GM19397 (cell line): ENCODE data around the gene VPS4A.
A peak's percentile ranks its signal among the peaks of the same experiment; 100 is the strongest.
"Not testable (repeated sequence)": the region's sequence is repeated elsewhere in the genome, so short reads cannot be mapped to it uniquely, and the experiment has no call there.

Experiments used
- ATAC-seq: cut with Tn5 transposase; IDR thresholded peaks from one replicate; pipeline ENCODE4 v1.9.1; 2021; ENCODE audit warnings: mild to moderate bottlenecking, moderate library complexity; ENCODE audit not compliant: unreplicated experiment

Gene VPS4A

DNA sequence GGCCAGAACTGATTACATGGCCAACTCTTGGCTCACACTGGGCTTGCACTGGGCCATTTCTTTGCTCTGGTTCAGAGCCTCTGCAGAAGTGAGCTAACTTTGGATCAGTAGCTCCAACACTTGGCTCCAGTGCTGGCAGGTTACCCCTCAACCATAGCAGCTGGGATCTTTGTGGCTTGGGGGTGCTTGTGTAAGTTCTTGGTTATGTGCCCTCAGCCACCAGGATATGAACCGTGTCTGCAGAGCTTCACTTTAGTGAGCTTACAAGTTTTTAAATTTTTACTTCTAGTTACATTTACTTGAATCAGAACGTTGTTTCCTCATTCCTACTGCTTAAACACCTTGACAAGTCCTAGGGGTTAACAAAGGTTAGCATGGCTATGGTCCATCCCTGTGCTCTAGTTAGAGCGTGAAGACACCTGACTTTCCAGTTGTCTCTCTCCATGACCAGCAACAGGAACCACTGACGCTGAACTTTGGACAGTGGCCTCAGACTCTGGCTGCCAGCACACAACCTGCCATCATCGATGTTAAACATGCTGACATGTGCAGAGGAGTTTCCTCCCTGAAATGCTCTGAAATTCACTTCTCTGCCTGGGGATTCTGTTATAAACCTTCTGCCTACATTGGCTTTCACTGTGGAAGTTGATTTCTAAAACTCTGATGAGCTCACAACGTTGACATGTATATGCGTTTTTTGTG is 15.2 kb downstream of the VPS4A start:
- no peak for ATAC-seq

DNA sequence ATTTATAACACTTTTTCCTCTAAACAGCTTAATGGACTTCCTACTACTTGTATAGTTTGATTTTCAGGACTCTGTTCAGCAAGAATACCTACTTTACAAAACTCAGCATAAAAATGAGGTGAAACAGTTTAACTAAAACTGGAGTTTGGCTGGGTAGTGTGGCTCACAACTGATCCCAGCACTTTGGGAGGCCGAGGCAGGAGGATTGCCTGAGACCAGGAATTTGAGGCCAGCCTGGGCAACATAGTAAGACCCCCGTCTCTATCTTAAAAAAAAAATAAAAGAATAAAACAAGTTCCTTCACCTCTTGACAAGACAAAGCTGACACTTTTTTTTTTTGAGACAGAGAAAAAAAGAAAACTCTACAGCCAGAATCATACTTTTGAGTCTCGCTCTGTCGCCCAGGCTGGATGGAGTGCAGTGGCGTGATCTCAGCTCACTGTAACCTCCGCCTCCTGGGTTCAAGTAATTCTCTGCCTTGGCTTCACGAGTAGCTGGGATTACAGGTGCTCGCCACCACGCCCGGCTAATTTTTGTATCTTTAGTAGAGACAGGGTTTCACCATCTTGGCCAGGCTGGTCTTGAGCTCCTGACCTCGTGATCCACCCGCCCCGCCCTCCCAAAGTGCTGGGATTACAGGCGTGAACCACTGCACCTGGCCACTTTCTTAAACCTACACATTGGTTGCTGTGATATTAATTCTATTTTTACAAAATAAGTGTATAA is 16.6 kb downstream of the VPS4A start:
- no peak for ATAC-seq

DNA sequence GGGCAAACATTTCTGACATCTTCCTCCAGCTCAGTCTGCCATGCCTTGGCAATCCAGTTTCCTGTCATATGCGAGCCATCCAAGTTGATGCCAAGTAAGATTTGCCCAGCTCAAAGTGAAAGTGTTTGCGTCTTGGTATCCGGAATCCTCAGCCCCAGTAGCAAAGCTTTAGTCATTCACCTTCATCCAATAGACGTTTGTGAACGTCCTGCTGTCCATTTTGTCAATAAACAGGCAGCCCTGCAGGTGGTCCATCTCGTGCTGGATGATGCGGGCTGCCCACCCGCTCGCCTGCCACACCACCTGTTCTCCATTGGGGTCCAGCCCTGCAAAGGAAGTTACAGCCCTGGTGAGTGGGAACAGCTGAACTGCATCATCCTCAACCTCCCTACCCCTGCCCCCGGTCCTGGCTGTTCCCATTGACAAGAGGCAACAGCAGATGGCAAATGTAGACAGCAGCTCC is 17.7 kb downstream of the VPS4A start:
- ATAC-seq: no peak

DNA sequence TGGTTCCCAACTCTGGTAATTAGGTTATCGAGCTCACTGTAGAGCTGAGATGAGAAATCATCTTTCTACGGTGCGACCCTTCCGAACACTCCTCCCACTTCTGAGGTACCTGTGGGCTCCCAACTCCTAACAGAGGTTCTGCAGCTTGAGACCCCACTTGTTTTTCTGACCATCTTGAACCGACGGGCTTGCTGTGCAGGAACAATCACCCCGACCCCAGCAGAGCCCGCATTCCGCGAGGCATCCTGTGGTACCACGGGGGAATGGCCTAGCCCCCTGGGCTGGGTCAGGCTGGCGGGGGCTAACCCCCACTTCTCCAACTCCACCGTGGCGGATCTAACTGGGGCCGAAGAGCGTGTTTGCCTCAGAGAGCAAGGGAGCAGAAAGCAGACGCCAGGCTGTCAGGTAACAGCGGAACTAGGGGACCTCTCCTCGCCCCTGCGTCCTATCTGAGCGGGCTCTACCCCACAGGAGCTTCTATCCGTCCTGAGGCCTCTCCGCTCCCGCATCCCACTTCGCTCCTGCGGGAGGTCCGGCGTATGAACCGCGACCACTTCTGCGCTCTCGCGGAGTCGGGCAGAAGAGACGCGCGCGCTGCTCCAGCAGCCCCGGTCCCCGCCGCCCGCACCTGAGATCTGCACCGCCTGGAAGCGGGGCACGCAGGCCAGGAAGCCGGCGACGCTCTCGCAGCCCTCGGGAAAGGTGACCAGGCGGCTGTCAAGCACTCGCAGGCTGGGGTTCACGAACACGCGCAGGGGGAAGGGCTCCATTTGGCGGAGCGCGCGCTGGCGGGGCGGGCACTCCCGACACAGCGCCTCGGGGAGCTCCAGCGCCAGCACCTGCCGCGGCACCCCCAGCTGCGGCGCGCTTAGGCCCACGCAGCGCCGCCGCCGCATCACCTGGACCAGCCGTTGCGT is 18.5 kb downstream of the VPS4A start:
- peak; percentile 38 for ATAC-seq

DNA sequence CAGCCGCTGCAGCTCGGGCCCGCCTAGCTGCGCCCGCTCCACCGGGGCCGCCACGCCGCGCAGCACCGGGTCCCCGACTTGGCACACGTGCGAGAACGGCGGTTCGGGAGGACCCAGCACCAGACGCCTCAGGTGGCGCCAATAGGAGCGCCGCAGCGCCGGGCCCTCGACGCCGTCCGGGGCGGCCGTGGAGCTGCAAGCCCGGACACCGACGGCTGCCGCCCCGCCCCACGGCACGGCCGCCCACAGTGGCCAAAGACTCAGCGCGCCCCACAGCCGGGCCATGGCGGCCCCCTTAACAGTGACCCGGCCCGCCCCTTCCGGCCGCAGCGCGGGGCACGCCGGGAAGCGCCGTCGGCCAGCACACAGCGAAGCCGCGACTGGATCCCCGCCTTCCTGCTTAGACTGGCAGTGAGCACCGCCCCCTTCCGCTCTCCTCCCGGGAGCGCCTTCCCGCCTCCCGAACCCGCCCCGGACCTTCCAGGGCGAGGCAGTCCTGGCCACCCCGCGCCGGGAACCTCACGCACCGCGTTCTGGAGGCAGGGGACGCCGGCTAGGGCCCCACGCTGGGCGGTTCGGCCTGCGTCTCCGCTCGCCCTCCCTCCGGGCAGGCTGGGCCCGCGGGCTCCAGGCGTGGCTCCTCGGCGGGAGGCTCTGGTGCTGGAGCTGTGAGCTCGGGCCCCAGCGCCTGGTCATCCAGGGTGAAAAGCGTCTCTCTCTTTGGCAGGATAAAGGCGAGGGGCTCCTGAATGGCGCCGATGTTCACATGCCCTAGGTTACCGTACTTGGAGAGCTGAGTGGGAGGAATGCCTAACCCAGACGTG is 19.3 kb downstream of the VPS4A start, which contains the start of gene PDF:
PDF (minus strand) TSS at position 303 of the 824 bp plus-strand sequence; CDS start at position 285, 18 bp downstream.
- peak; percentile 96 for ATAC-seq

DNA sequence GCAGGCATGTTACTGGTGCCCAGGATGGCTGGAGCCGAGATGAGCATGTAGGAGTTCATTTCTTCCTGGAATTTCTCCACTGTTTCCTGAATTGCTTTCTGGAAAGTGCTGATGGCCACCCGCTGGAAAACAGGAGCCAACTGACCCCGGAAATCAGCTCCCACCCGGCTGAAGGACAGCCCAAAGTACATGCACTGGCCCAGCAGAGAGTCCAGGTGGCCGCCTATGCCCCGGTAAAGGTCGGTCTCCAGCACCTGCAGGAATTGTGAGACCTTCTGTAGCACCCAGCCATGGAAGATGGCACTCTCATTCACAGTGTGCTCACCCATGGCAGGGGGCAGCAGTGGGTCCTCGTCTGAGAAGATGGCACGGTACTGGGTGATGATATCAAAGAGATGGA is 23.5 kb downstream of the VPS4A start:
- ATAC-seq: no peak

DNA sequence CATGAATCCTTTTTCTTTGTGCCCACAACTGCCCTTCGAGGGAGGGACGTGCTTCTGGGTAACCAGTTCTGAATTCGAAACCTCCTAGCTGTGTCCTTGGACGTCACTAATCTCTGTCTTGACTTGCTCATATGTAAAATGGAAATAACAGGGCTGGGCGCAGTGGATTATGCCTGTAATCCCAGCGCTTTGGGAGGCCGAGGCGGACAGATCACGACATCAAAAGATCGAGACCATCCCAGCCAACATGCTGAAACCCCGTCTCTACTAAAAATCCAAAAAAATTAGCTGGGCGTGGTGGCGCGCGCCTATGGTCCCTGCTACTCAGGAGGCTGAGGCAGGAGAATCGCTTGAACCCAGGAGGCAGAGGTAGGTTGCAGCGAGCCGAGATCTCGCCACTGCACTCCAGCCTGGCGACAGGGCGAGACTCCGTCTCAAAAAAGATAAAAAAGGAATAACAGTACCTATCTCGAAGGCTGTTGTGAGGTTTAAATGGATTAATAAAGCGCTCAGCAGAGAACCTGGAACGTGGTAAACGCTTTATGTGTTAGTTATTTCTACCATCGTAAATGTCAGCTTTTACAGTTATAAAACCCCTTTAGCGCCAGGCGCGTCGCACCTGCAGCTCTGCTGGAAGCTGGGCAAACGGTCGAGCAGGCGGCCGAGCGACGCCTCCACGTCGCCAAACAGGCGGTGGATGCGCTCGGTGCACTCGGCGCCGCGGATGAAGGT is 27.6 kb downstream of the VPS4A start:
- no peak for ATAC-seq

DNA sequence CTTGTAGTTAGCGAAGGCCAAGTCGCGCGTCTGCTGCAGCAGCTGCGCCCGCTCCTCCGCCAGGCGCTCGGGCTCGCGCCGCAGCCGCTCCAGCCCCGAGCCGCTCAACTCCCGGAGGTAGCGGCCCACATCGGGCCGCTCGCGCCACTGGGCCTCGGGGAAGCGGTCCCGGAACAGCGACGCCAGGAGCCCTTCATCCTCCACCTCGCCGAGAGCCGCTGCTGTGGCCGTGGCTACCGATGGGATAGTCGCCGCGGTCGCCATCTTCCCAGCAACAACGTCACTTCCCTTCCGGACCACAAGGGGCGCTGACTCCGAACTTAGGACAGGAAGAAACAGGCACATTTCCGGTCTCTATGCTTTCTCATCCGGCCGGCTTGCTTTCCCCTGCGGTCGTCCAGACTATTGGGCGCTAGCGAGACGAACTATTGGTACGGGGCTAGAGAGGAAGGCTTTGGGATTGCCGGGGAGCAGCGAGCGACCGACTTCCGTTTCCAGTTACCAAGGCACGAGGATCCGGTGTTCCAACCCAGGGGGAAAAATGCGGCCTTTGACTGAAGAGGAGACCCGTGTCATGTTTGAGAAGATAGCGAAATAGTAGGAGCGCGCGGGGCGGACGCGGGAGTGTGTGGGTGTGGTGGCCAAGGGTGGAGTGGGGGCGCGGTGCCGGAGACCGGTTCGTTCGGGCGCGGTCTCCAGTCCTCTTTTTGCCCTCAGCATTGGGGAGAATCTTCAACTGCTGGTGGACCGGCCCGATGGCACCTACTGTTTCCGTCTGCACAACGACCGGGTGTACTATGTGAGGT is 28.3 kb downstream of the VPS4A start, which contains the start of the genes COG8 and NIP7:
COG8 (minus strand) TSS at position 276 of the 806 bp plus-strand sequence; CDS start at position 264, 12 bp downstream.
NIP7 (plus strand) TSS at position 484 of the 806 bp plus-strand sequence; CDS start at position 542, 58 bp downstream.
- ATAC-seq: peak; percentile 86

DNA sequence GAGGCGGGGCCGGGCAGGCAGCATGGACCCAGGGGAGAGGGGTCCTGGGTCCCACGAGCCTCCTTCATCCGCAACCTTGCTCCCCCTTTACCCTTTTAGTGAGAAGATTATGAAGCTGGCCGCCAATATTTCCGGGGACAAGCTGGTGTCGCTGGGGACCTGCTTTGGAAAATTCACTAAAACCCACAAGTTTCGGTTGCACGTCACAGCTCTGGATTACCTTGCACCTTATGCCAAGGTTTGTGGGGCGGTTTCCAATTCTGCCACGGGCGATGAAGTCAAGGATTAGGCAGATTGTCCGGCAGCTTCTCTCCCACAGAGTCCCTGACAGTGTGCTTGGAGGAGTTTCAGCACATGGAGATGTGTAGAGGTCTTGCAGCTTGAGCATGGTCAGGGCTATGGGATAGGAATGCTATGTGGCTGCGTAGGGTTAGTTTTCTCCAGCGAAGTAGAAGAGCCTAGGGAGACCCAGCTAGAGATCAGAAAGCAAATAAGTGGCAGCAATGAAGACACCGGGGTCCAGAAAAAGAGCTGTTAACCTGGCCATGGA is 29.0 kb downstream of the VPS4A start:
- ATAC-seq: no peak

DNA sequence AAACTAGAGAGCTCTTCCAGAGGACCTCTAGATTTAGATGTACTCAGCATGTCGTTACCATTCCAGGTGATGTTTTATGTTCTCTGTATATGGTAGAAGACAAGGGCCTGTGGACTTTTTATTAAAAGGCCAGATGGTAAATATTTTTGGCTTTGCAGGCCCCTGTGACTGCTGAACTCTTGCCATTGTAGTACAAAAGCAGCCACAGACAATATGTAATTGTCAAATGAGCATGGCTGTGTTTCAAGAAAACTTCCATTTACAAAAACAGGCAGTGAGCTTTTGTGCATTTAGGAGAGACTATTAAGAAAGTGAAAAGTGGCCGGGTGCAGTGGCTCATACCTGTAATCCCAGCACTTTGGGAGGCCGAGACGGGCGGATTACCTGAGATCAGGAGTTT is 33.0 kb downstream of the VPS4A start:
- ATAC-seq: no peak

DNA sequence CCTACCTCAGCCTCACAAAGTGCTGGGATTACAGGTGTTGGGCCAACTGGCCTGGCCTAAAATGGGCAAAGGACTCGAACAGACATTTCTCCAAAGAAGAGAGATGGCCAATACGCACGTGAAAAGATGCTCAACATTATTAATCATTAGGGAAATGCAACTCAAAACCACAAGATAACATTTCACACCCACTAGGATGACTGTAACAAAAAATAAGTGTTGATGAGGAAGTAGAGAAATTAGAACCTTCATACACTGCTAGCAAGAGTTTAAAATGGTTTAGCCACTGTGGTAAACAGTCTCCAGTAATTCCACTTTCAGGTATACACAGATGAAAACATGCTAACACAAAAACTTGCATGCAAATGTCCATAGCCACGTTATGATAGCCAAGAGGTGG is 34.8 kb downstream of the VPS4A start:
- no peak for ATAC-seq

DNA sequence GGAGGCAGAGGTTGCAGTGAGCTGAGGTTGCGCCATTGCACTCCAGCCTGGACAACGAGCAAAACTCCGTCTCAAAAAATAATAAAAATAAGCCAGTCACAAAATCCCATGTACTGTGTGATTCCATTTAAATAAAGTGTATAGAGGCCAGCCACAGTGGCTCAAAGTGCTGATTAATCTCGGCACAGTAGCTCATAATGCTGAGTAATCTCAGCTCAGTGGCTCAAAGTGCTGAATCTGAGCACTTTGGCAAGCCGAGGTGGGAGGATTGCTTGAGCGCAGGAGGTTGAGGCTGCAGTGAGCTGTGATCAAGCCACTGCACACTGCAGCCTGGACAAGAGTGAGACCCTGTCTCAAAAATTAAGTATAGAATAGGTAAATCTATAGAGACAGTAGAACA is 35.5 kb downstream of the VPS4A start:
- no peak for ATAC-seq

DNA sequence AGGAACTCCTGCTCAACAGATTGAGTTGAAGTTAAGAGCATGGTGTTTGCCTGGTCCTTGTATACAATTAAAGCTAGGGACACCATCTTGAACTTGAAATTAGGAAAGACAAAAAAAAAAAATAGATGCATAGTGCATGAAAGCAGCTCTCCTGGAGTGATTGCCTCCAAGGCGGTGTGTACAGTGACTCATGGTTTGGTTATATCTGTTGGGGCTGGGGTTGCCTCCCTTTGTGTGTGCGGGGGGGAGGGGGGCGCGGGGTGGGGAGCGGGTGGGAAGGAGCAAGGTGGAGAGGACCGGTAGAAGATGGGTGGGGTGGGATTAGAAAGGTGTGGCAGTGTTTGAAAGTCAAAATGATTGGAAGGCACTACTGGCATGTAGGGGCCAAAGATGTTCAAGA is 37.1 kb downstream of the VPS4A start:
- ATAC-seq: no peak

DNA sequence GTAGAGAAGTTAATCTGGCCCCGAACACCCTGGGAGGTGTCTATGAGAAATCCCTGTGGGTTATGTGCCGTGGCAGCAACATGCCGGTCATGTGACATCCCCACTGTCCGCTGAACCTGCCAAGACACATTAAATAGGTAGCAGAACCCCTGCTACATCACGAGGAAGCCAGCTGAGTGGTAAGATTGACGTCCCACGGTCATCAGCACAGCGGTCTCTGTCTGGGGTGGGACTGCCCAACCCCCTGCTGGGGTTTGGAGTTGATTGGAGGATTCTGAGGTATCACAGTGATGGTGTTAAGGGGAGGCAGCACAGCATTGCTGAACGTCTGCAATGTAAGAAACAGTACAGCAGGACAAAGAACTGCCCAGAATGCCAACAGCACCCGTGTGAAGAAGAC is 38.4 kb downstream of the VPS4A start:
- no peak for ATAC-seq

DNA sequence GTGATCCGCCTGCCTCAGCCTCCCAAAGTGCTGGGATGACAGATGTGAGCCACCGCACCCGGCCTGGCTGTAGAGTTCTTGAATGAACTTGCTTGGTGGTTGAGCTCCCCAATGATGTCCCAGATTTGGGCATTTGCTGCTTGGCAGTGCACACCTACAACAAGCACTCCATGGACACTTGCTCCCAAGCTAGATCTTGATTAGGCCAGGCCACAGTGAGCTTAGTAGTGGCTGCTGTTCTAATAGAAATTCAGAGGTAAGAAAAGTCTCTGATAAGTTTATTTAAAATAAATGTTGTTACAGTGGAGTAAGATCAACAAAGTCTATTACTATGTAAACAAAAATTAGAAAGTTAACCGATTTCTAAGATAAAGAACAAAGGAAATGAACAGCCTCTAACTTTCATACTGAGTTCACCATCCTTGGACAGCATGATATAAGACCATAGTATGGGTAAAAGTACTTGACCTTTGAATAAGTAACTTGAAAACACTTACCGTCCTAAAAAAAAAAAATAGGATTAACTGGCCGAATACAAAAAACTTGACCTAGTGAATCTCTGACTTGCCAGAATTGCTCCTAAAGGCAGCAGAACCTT is 39.5 kb downstream of the VPS4A start:
- ATAC-seq: no peak

DNA sequence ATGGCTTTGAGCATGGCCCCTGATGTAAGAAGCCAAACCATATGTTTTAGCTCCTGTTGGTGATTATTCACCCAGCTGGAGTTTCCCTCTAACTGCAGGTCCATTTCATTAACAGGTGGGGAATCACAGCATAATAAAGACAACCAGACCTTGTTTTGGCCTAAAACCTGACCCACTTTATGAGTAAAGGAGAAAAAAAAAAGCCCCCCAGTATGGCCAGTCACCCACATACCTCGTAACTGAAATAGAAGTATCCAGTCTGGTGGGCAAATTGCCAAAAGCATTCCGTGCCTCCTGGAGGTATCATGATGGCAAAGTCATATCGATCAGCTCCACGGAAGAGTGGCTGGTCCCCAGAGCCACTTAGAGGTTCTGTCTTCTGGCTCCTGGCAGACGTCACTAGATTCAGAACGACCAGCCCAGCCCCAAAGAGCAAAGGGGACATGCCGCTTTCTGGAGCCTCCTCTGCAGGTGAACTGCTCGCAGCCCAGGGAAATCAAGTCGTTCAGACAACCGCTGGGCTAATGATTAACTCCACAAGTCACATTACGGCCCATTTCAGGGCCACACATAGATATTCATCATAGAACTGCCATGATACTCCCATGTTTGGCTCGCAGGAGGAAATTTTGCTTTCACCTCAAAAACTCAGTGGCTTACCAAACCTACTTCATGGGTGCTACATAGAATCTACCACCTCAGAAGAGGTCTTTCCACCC is 40.3 kb downstream of the VPS4A start, which contains the start of gene TMED6:
TMED6 (minus strand) TSS at position 478 of the 719 bp plus-strand sequence; CDS start at position 445, 33 bp downstream.
- ATAC-seq: no peak

DNA sequence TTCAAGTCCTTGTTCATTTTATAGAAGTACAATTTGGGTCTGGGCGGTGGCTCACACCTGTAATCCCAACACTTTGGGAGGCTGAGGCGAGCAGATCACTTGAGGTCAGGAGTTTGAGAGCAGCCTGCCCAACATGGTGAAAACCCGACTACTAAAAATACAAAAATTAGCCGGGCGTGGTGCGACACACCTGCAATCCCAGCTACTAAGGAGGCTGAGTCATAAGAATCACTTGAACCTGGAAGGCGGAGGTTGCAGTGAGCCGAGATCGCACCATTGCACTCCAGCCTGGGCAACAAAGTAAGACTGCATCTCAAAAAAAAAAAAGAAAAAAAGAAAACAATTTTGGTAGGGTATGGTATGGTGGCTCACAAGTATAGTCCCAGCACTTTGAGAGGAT is 48.9 kb downstream of the VPS4A start:
- ATAC-seq: not testable (repeated sequence)
